Smooth muscle cell (in vitro differentiated cells): ENCODE measurements around the gene CENPM. TPM values are rescaled to one million over a fixed set of nuclear protein-coding genes. Genes with fewer than 3 reads are reported as not detected.

Experiments
- DNase-seq: peaks from one replicate; lab custom pipeline; 2025; ENCODE audit not compliant: unreplicated experiment; lab: John Stamatoyannopoulos, UW
- H2AFZ ChIP-seq: fragments of 200-600 bp; sonication (generic); 2 replicates; pipeline ENCODE4 v1.6.0; 2016; ENCODE audit warnings: antibody characterized with exemption, low read depth, mild to moderate bottlenecking
- H3F3A ChIP-seq: fragments of 200-600 bp; sonication (generic); 2 replicates; pipeline ENCODE4 v1.6.0; 2017; ENCODE audit warnings: antibody characterized with exemption, low read depth
- H3K27ac ChIP-seq: fragments of 200-600 bp; sonication (generic); 2 replicates; pipeline ENCODE4 v1.5.1; 2016; ENCODE audit warnings: low read depth, mild to moderate bottlenecking
- H3K27me3 ChIP-seq: fragments of 200-600 bp; sonication (generic); 2 replicates; pipeline ENCODE4 v1.6.1; 2016; ENCODE audit warnings: low read depth, mild to moderate bottlenecking
- H3K36me3 ChIP-seq: fragments of 200-600 bp; sonication (generic); 2 replicates; pipeline ENCODE4 v1.5.1; 2016; ENCODE audit warnings: low read depth
- H3K4me1 ChIP-seq: fragments of 200-600 bp; sonication (generic); 2 replicates; pipeline ENCODE4 v1.5.1; 2016; ENCODE audit warnings: low read depth
- H3K4me2 ChIP-seq: fragments of 200-600 bp; sonication (generic); 2 replicates; pipeline ENCODE4 v1.6.0; 2016; ENCODE audit warnings: mild to moderate bottlenecking
- H3K4me3 ChIP-seq: fragments of 200-600 bp; sonication (generic); 2 replicates; pipeline ENCODE4 v1.5.1; 2016; ENCODE audit warnings: mild to moderate bottlenecking
- H3K79me2 ChIP-seq: fragments of 200-600 bp; sonication (generic); 2 replicates; pipeline ENCODE4 v1.6.0; 2016; ENCODE audit warnings: low read depth, mild to moderate bottlenecking
- H3K9ac ChIP-seq: fragments of 200-600 bp; sonication (generic); 2 replicates; pipeline ENCODE4 v1.6.0; 2016; ENCODE audit warnings: low read depth
- H3K9me3 ChIP-seq: fragments of 200-600 bp; sonication (generic); replicated peaks from 2 replicates; pipeline ENCODE4 v1.5.1; 2016; ENCODE audit warnings: low read depth
- H4K20me1 ChIP-seq: fragments of 200-600 bp; sonication (generic); 2 replicates; pipeline ENCODE4 v1.6.0; 2016; ENCODE audit warnings: low read depth
- WGBS: methylation state at CpG from one replicate; pipeline ENCODE4 v1.1.7; 2016; ENCODE audit warnings: low lambda C conversion rate; 5-methylcytosine and 5-hydroxymethylcytosine counted together
- polyA plus RNA-seq: library from polyadenylated mRNA; unstranded; fragments of >200 nt; fragmentation: Nextera tagmentation; extraction: Ambion mirVana; gene quantifications from 2 replicates; pipeline ENCODE4 v1.2.1, GENCODE V29; 2016
- total RNA-seq: library from RNA; depleted of rRNA; stranded (reverse); fragments of >200 nt; gene quantifications from 2 replicates; pipeline ENCODE4 v1.2.3, GENCODE V29; 2014
- TF ChIP-seq, protein P1 (sequence below): fragments of 200-600 bp; sonication (generic); IDR thresholded peaks from 2 replicates; pipeline ENCODE4 v1.5.1; 2017; ENCODE audit warnings: borderline replicate concordance, mild to moderate bottlenecking, antibody characterized with exemption; ENCODE audit not compliant: insufficient read depth, poor library complexity, severe bottlenecking

The CENPM gene
- total and polyA plus RNA-seq, 2 experiments from 2014 or later: 5.6 to 16.0 TPM

DNA sequence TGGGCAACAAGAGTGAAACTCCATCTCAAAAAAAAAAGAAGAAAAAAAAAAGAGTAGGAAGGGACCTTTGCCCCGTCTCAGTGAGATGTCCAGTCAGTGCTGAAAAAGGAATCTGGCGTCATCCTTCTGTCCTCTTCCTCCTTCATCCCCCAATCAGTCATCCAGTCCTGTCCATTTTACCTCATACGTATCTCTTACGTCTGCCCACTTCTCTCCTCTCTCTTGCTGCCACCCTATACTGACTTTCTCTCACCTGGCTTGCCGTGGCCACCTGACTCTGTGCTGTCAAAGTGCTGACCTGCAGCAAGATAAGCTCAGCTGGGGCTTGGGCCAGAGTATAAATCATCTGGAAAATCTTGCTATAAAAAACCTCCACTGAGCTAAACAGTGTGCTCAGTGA, 35.9 kb upstream of the CENPM start:
- DNase-seq: no peak
- no peak overlapping the region for H3K4me3 ChIP-seq
- no peaks in the 10 kb centered on the region for H3K79me2 ChIP-seq
- WGBS: 94% methylated on average over 5 of the region's 5 CpGs
- H3K27ac ChIP-seq: no peak overlapping the region
- peaks cover 4% of the 10 kb centered on the region for H3K27me3 ChIP-seq
- no peak overlapping the region for H3K4me2 ChIP-seq
- H3F3A ChIP-seq: no peaks in the 10 kb centered on the region
- no peaks in the 10 kb centered on the region for H3K36me3 ChIP-seq
- H3K9me3 ChIP-seq: no peaks in the 10 kb centered on the region
- no peak overlapping the region for H2AFZ ChIP-seq
- H3K9ac ChIP-seq: no peak overlapping the region
- no peaks in the 10 kb centered on the region for H3K4me1 ChIP-seq
- no peaks in the 10 kb centered on the region for H4K20me1 ChIP-seq
- TF ChIP-seq, protein P1, sequence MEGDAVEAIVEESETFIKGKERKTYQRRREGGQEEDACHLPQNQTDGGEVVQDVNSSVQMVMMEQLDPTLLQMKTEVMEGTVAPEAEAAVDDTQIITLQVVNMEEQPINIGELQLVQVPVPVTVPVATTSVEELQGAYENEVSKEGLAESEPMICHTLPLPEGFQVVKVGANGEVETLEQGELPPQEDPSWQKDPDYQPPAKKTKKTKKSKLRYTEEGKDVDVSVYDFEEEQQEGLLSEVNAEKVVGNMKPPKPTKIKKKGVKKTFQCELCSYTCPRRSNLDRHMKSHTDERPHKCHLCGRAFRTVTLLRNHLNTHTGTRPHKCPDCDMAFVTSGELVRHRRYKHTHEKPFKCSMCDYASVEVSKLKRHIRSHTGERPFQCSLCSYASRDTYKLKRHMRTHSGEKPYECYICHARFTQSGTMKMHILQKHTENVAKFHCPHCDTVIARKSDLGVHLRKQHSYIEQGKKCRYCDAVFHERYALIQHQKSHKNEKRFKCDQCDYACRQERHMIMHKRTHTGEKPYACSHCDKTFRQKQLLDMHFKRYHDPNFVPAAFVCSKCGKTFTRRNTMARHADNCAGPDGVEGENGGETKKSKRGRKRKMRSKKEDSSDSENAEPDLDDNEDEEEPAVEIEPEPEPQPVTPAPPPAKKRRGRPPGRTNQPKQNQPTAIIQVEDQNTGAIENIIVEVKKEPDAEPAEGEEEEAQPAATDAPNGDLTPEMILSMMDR: no peak

DNA sequence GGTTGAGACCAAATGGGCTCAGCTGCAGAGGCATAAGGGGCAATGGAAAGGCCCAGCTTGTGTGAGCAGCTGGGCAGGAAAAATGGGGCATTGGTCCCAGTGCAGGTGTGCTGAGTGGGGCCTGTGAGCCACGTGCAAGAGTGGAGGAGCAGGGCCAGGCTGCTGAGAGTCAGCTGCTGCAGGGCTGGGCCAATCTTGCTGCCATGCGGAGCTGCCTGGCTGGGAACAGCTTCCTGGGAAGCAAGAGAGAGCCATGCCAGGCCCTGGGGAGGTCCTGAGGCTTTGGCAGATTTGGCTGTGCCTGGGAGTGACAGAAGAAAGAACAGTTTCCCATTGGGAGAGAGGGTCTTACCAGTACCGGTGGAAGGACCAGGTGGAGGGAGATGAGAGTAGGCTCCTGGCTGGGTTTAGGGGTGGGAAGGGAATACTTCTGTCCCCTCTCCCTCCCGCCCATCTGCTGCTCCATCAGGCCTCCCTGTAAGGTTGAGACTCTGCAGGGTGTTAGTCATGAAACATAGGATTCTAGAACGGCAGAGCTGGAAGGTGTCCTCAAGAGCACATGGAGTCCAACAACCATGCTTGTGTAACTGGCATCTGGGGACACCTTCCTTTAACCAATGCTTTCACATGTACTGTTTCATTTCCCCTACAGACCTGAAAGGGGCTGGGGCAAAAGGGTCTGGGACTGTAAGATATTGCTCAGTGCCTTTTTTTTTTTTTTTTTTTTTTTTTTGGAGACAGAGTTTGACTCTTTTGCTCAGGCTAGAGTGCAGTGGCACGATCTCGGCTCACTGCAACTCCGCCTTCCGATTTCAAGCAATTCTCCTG, 32.7 kb upstream of the CENPM start:
- Histone ChIP-seq H3K27me3 (peaks cover 32% of the 10 kb centered on the region), H3K79me2 (no peaks in the 10 kb centered on the region), H3K27ac (no peak overlapping the region), H3K9ac (no peak overlapping the region), H3K4me2 (no peak overlapping the region), H2AFZ (no peak overlapping the region), H3K4me3 (no peak overlapping the region), H3K4me1 (peaks cover 4% of the 10 kb centered on the region), H3K36me3 (no peaks in the 10 kb centered on the region), H3K9me3 (no peaks in the 10 kb centered on the region), H4K20me1 (no peaks in the 10 kb centered on the region), H3F3A (no peaks in the 10 kb centered on the region)
- TF ChIP-seq, protein P1: no peak
- no peak for DNase-seq
- WGBS: 87% methylated on average over 9 of the region's 9 CpGs

DNA sequence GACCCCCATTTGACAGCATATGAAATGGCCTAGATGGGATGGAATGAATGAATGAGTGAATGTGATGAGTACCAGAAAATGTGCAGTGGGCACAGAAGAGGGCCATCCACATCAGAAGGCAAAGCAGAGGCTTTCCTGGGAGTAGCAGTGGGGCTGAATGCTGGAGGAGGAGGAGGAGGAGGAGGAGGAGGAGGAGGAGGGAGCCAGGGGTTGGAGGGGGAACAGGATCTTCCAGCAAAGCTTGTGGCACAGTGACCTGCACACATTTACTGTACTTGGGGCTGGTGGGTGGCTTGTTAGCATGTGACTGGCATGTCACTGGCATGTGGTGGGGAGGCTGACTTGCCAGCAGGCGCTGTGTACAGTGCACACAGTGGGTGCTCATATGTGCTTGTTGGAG, 31.8 kb upstream of the CENPM start:
- no peaks in the 10 kb centered on the region for H4K20me1 ChIP-seq
- TF ChIP-seq, protein P1: no peak
- H3K9ac ChIP-seq: no peak overlapping the region
- no peak overlapping the region for H3K4me3 ChIP-seq
- H3K4me2 ChIP-seq: no peak overlapping the region
- no peaks in the 10 kb centered on the region for H3F3A ChIP-seq
- H3K27me3 ChIP-seq: peaks cover 32% of the 10 kb centered on the region
- no peak overlapping the region for H2AFZ ChIP-seq
- no peaks in the 10 kb centered on the region for H3K9me3 ChIP-seq
- H3K4me1 ChIP-seq: peaks cover 4% of the 10 kb centered on the region
- no peak overlapping the region for H3K27ac ChIP-seq
- WGBS: 100% methylated on average over 1 of the region's 1 CpG
- H3K36me3 ChIP-seq: no peaks in the 10 kb centered on the region
- no peaks in the 10 kb centered on the region for H3K79me2 ChIP-seq
- no peak for DNase-seq
